ENCODE data around the gene B3GALT6.

Gene B3GALT6

GRCh38 chr1:1202831-1203560, 29.0 kb upstream of the B3GALT6 start:
- FAIRE-seq, result no peak

- no peak for FAIRE-seq
Measured at GRCh38 chr1:1203561-1204424, 28.2 kb upstream of the B3GALT6 start.

GRCh38 chr1:1204425-1204920, 27.6 kb upstream of the B3GALT6 start:
- no peak for FAIRE-seq

GRCh38 chr1:1204998-1205768, 26.9 kb upstream of the B3GALT6 start:
- FAIRE-seq, result no peak

GRCh38 chr1:1205769-1206375, 26.2 kb upstream of the B3GALT6 start:
- FAIRE-seq, result no peak

GRCh38 chr1:1206376-1206965, 25.6 kb upstream of the B3GALT6 start, which contains the start of gene TNFRSF18:
TSS of gene TNFRSF18 (minus strand) at chr1:1206592. CDS start at chr1:1206571, 21 bp downstream.
- FAIRE-seq, result no peak

GRCh38 chr1:1206966-1207531, 25.0 kb upstream of the B3GALT6 start:
- FAIRE-seq, result no peak

- FAIRE-seq, result no peak
Measured at GRCh38 chr1:1207571-1207892, 24.5 kb upstream of the B3GALT6 start.

GRCh38 chr1:1208713-1209433, 23.2 kb upstream of the B3GALT6 start:
- no peak for FAIRE-seq

- no peak for FAIRE-seq
Measured at GRCh38 chr1:1210726-1211540, 21.1 kb upstream of the B3GALT6 start.

GRCh38 chr1:1211541-1212441, 20.2 kb upstream of the B3GALT6 start:
- FAIRE-seq, result no peak

GRCh38 chr1:1212780-1213344, 19.2 kb upstream of the B3GALT6 start:
- no peak for FAIRE-seq

- no peak for FAIRE-seq
Measured at GRCh38 chr1:1213345-1214265, 18.4 kb upstream of the B3GALT6 start, which contains the start of gene TNFRSF4. TSS of gene TNFRSF4 (minus strand) at chr1:1214153. CDS start at chr1:1214127, 26 bp downstream.

- no peak for FAIRE-seq
Measured at GRCh38 chr1:1215080-1215676, 16.9 kb upstream of the B3GALT6 start.

GRCh38 chr1:1215881-1216605, 16.0 kb upstream of the B3GALT6 start:
- FAIRE-seq, result no peak

Data from TTC549 (cell line).